ENCODE results near the gene EMX2.

EMX2 gene

GRCh38 chr10:117553142-117553814 lies 10.7 kb downstream of the EMX2 start:
- no peak overlapping the region for H3K4me3 ChIP-seq (ENCODE audit: low read length)

GRCh38 chr10:117553815-117554172 lies 11.2 kb downstream of the EMX2 start:
- no peak for DNase-seq (ENCODE audit: low read depth, low spot score)
- H3K4me3 ChIP-seq (ENCODE audit: low read length), result no peak overlapping the region

More at GRCh38 chr10:117553142-117553814, 10.7 kb downstream of the EMX2 start:
- no peak for DNase-seq (ENCODE audit: low read depth, low spot score)

- no peak for DNase-seq (ENCODE audit: low read depth, low spot score)
Observed at GRCh38 chr10:117554241-117554814, 11.8 kb downstream of the EMX2 start.

GRCh38 chr10:117555017-117555416 lies 12.5 kb downstream of the EMX2 start:
- DNase-seq (ENCODE audit: low read depth, low spot score), result no peak
- H3K4me3 ChIP-seq (ENCODE audit: low read length), result no peak overlapping the region

More at GRCh38 chr10:117554241-117554814, 11.8 kb downstream of the EMX2 start:
- no peak overlapping the region for H3K4me3 ChIP-seq (ENCODE audit: low read length)

- no peak for DNase-seq (ENCODE audit: low read depth, low spot score)
- H3K4me3 ChIP-seq (ENCODE audit: low read length), result no peak overlapping the region
Observed at GRCh38 chr10:117555863-117556262, 13.3 kb downstream of the EMX2 start.

DNA sequence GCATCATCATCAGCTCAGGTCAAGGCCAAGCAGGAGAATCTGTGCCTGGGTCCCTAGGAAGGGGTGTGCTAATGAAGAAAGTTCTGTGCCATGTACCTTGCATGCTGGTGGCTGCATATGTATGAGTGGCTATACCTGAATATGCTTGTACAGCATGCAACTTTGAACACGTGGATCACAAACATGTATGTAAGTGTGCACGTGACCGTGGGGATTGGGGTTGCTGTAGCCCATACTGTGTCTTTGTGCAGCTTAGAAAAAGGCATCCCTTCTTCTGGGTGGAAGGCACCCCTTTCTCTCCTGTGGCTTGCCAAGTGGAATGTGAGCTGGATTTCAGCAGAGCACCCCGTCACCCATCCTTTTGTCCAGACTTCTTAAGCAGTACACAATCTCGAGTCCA lies 13.8 kb downstream of the EMX2 start:
- no peak for DNase-seq (ENCODE audit: low read depth, low spot score)
- H3K4me3 ChIP-seq (ENCODE audit: low read length), result no peak overlapping the region

DNA sequence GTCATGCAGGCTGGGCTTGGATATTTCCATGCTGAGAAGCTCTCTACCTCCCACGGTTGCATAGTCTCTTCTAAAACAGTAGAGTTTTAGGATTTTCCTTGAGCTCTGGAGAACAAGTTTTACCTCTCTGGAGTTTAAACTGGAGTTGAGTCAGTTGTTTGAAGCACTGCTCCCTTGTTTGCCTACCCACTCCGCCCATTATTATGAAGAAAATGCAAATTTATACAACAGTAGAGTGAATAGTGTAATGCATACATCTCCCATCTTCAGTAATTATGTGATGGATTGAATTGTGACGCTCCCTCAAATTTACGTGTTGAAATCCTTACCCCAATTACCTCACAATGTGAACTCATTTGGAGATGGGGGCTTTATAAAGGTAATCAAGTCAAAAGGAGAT lies 17.2 kb downstream of the EMX2 start:
- no peak for DNase-seq (ENCODE audit: low read depth, low spot score)
- H3K4me3 ChIP-seq (ENCODE audit: low read length), result no peak overlapping the region

DNA sequence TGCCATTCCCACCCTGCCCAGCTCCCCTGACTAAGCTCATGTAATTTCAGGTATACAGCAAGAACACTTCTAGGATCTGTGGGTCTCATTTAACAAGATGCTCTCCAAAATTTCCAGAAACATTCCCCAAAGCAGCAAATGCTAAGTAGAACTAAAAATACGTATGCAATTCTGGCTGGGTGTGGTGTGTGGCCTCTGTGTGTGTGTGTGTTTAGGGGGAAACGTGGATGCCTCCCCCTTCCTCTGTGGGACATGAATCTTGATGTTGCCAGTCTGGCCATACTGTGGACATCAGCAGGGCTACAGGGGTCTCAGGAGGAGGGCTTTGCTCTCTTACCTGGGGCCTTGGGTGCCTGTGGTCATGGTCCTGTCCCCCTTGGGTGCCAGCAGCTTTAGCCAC lies 18.4 kb downstream of the EMX2 start:
- DNase-seq (ENCODE audit: low read depth, low spot score), result no peak
- H3K4me3 ChIP-seq (ENCODE audit: low read length), result no peak overlapping the region

- DNase-seq (ENCODE audit: low read depth, low spot score), result no peak
- H3K4me3 ChIP-seq (ENCODE audit: low read length), result no peak overlapping the region
Observed at GRCh38 chr10:117562220-117562619, 19.7 kb downstream of the EMX2 start.

- DNase-seq (ENCODE audit: low read depth, low spot score), result no peak
- H3K4me3 ChIP-seq (ENCODE audit: low read length), result no peak overlapping the region
Observed at GRCh38 chr10:117562896-117563737, 20.6 kb downstream of the EMX2 start.

- no peak overlapping the region for H3K4me3 ChIP-seq (ENCODE audit: low read length)
- no peak for DNase-seq (ENCODE audit: low read depth, low spot score)
Observed at GRCh38 chr10:117563780-117564179, 21.2 kb downstream of the EMX2 start.

DNA sequence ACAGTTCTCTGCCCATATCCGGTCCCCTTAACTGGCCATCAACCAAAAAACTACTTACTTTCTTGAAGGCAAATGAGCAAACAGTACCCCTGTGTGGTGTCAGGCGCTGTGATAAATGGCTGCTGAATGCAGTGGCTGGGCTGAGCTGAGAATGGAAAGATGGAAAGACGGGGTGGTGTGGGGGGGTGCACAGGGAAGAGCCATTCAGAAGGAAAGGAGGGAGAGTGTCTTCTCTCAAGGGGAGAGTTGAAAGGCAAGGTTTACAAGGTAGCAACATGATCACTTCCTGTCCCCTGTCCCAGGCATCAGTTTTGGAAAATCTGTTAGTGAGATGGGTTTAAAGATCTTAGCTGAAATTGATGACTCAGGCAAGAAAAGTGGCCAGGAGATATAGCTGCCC lies 22.5 kb downstream of the EMX2 start:
- H3K4me3 ChIP-seq (ENCODE audit: low read length), result no peak overlapping the region
- no peak for DNase-seq (ENCODE audit: low read depth, low spot score)

DNA sequence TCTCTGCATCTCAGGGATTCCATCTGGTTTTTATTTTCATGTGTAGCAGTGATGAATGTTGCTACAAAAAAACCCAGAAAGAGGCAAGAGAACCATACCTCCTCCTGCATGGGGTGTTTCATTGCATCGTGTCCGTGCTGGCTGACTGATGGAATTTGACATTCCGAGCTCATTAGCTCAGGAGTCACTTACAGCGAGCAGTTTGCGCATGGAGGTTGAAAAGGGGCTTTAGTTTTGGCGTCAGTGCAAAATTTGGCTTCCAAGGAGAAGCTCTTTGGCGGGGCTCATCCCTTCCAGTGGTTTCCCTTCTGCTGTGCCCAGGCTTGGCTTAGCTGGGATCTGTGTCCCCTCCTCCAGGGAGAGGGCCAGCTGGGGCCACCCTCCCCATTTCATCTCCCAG lies 25.8 kb downstream of the EMX2 start:
- no peak overlapping the region for H3K4me3 ChIP-seq (ENCODE audit: low read length)

DNA sequence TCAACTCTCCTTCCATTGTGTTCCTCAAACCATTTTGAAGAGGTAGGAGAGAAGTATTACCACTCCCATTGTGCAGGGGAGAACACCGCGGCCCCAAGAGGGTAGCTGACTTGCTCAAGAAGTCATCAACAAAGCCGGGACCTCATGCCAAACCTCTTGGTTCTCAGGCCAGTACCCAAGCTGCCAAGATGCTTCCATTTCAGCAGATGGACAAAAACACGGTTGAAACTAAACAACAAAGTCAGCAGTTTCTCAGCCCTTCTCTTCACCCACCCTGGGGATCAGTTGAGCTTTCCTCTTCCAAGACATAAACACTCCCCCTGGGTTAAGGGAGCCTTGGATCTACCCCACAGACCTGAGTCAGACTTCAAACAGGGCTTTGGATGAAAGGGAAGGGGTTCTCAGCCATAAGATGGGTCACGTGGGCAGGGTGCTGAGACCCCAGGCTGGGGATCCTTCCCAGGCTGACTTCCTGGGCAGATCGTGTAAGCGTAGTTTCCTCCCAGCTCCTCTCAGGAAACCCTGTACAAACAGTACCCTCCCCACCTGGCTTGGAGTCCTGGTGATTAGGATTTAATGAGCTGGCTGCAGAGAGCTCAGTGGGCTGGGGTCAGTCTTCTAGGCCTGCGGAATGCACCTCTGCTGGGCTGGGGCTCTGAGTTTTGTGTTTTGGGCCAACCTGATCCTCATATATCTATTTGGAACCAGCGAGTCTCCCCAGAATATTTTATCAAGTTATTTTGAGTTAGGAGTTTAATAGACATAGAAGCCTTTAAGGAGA lies 27.3 kb downstream of the EMX2 start:
- no peak for DNase-seq (ENCODE audit: low read depth, low spot score)
- H3K4me3 ChIP-seq (ENCODE audit: low read length), result no peak overlapping the region

More for the DNA sequence above, 25.8 kb downstream of the EMX2 start:
- no peak for DNase-seq (ENCODE audit: low read depth, low spot score)

GRCh38 chr10:117570880-117571279 lies 28.3 kb downstream of the EMX2 start:
- DNase-seq (ENCODE audit: low read depth, low spot score), result no peak
- no peak overlapping the region for H3K4me3 ChIP-seq (ENCODE audit: low read length)

GRCh38 chr10:117574498-117575146 lies 32.1 kb downstream of the EMX2 start:
- H3K4me3 ChIP-seq (ENCODE audit: low read length), result no peak overlapping the region
- DNase-seq (ENCODE audit: low read depth, low spot score), result no peak

- no peak for DNase-seq (ENCODE audit: low read depth, low spot score)
- no peak overlapping the region for H3K4me3 ChIP-seq (ENCODE audit: low read length)
Observed at GRCh38 chr10:117578490-117578889, 35.9 kb downstream of the EMX2 start.

GRCh38 chr10:117578999-117579590 lies 36.5 kb downstream of the EMX2 start:
- no peak overlapping the region for H3K4me3 ChIP-seq (ENCODE audit: low read length)
- no peak for DNase-seq (ENCODE audit: low read depth, low spot score)

DNA sequence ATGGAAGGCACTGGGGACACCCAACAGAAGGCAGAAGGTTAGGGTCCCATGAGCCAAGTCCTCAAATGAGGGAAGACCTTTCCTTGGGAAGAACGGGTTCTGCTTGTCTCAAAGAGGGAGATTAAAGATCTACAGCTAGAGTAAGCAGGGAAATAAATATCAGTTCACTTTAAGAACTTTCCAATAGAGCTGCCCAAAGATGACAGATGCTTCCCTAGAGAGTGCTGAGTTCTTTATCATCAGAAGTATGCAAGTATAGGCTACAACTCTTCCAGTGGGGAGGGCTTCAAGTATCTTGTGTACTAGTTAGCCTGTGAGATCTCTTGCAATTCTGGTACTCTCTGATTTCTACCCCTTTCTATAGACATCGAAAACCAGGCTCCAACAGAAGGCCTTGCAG lies 39.4 kb downstream of the EMX2 start:
- no peak for DNase-seq (ENCODE audit: low read depth, low spot score)
- H3K4me3 ChIP-seq (ENCODE audit: low read length), result no peak overlapping the region

Data from Jurkat, Clone E6-1 (cell line).